Tibial nerve (tissue), 3 donors: ENCODE data around the gene S100A6.

ENCODE experiments used
- POLR2A ChIP-seq, 2 donors: fragments of 450-650 bp; IDR thresholded peaks; one replicate each; pipeline ENCODE4 v1.6.1; 2017; ENCODE audit warnings: antibody characterized with exemption in 2 of 2, mild to moderate bottlenecking in 2 of 2, moderate library complexity in 2 of 2
- TF ChIP-seq, protein P1 (sequence below), 5 experiments: fragments of 200-600 bp in 3 of 5; fragments of 450-650 bp in 2 of 5; sonication (generic) in 3 of 5; IDR thresholded peaks; one replicate each; pipeline ENCODE4 v1.5.1; 2016 to 2019; ENCODE audit warnings: antibody characterized with exemption in 5 of 5, mild to moderate bottlenecking in 3 of 5, moderate library complexity in 2 of 5

DNA sequence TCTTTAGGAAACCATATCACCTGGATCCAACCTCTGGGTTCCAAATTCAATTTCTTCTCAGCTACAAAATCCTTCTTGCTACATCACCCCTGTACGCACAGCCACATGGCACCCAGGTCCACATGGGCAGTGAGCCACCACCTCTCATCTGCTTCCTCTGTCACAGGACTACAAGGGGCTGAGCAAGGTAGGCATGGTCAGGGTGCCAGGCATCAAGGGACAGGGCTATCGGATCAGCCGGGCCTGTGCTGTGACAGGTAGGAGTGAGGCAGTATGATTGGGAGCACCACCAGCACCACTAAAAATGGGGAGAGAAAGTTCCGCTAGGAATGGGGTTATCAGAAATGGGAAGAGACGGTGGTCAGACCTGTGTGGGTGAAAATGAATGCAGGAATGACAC is 29.4 kb downstream of the S100A6 start:
- TF ChIP-seq POLR2A (IDR thresholded peaks at IDR 0.05), result no peak
- TF ChIP-seq, protein P1, sequence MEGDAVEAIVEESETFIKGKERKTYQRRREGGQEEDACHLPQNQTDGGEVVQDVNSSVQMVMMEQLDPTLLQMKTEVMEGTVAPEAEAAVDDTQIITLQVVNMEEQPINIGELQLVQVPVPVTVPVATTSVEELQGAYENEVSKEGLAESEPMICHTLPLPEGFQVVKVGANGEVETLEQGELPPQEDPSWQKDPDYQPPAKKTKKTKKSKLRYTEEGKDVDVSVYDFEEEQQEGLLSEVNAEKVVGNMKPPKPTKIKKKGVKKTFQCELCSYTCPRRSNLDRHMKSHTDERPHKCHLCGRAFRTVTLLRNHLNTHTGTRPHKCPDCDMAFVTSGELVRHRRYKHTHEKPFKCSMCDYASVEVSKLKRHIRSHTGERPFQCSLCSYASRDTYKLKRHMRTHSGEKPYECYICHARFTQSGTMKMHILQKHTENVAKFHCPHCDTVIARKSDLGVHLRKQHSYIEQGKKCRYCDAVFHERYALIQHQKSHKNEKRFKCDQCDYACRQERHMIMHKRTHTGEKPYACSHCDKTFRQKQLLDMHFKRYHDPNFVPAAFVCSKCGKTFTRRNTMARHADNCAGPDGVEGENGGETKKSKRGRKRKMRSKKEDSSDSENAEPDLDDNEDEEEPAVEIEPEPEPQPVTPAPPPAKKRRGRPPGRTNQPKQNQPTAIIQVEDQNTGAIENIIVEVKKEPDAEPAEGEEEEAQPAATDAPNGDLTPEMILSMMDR (IDR thresholded peaks at IDR 0.05), result no peak
